Renal cortex interstitium (tissue), 11 donors: ENCODE results near the gene GOLGA8B. TPM values are rescaled to one million over a fixed set of nuclear protein-coding genes. Genes with fewer than 3 reads are reported as not detected.
"Not testable (repeated sequence)": the region's sequence is repeated elsewhere in the genome, so short reads cannot be mapped to it uniquely, and the experiment has no call there.

Experiments
- DNase-seq, 11 donors: peaks; one replicate each; pipeline ENCODE4 v3.0.0-alpha.2; 2013; ENCODE audit warnings: low read depth in 9 of 11, low spot score in 4 of 11; ENCODE audit errors: extremely low read depth in 1 of 11
- polyA plus RNA-seq, 3 donors: library from polyadenylated mRNA; unstranded; fragments of 120-200 nt; gene quantifications; one replicate each; pipeline ENCODE4 v1.2.1, GENCODE V29; 2013; ENCODE audit not compliant: insufficient read length in 3 of 3

GOLGA8B gene
- polyA plus RNA-seq, 3 donors, result 77.9 to 243 (median 136) TPM

- DNase-seq, result not testable (repeated sequence)
Measured at GRCh38 chr15:34575035-34575434, 8.4 kb downstream of the GOLGA8B start.

DNA sequence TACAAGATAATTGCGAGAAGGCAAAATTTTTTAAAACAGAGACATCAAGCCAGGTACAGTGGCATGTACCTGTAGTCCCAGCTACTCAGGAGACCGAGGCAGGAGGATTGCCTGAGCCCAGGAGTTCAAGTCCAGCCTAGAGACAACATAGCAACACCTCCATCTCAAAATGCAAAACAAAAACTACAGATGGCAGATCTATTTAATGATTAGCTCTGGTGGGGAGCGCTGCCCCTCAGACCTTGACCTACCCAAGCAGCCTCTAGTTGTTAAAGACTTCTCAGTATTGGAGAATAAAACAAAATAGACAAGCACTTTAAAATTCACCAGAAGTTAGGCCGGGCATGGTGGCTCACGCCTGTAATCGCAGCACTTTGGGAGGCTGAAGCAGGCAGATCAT lies 10.5 kb downstream of the GOLGA8B start:
- not testable (repeated sequence) for DNase-seq

DNA sequence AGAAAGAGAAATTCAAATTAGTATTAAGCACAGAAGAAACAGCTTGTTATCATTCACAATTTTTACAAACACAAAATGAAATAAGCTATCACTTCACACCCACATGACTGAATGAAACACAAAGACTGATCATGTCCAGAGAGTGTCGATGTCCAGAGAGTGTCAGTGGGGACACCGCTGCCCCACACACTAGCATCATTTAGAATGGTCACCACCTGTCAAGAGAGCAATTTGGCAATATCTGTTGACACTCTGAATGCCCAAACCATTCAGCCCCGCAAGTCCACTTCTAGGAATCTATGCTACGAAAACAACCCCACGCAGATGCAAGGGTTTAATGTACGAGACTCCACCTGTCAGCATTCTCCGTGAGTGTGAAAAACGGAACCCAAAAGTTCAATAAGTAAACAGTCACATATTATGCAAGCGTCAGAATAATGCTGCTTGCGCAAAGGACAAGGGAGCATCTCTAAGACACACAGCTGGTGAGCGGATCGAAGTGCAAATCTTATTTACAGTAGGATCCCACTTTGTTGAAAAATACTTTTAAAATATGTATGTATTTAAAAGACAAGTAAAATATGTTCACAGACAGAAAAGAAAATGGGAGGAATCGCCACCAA lies 11.3 kb downstream of the GOLGA8B start:
- DNase-seq, result not testable (repeated sequence)

DNA sequence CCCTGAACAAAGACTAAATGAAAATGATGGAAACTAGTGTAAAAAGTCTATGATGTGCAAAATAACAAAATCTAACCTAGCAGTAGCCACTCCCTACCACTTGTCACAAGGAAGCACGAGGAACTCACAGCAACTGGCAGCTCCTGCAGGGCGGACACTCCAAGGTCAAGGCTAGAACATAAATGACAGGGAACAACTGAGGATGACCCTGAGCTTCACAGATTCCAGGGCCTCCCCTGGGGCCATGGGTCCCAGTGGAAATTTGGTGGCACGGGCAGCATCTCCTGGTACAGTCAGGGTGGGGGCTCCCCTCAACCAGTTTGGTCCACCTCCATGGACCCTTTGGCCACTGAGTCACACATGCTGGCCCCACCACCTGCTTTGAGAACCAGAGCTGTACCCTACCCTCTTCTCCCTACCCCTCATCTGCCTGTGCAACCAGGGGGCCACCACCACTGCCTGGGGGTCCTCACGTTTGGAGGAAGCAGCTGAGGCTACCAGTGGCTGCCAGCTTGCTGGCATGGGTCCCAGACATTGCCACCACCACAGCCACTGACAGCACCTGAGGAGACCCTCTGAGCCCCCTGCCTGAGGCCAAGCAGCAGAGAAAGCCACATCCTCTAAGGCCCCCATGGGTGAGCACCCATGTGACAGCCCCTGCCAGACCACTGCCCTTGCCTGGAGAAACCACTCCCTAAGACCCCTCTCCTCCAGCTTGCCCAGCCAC lies 13.6 kb downstream of the GOLGA8B start:
- DNase-seq, result not testable (repeated sequence)

DNA sequence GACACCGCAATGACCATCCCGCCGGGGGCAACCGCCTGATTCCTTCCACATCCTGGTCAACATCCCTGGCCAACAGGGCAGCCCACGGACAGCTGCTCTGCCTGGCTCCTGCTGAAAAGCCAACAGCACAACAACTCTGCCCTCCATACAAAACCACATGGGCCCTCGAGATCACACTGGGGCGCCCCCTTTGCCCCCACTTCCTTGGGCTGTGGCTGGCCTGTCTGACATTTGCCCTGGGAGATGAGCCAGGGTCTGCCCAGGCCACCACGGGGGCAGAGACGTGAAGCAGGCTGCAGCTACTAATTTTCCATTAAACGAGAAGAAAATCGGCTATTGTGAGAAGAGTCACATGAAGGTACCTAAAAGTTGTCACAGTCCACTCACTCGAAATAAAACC lies 16.3 kb downstream of the GOLGA8B start:
- DNase-seq, result not testable (repeated sequence)

DNA sequence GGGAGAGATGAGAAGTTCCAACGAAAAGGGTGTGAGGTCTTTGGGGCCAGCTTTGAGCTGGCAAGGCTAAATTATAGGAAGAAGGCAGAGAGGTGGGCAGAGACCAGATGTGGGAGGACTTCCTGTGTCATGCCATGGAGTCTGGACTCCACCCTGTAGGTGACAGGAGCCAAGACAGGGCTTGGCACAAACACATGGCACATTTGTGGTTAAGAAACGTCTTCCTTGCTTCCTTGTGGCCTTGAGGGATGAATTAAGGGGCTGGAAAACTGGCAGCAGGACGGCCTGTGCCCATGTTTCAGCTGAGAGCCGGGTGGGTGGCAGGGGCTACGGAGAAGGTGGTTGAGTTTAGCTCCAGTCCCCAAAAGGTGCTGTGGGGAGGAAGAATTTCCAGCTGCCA lies 18.7 kb downstream of the GOLGA8B start:
- DNase-seq, result not testable (repeated sequence)

- DNase-seq, result not testable (repeated sequence)
Measured at GRCh38 chr15:34560814-34561213, 22.6 kb downstream of the GOLGA8B start.

GRCh38 chr15:34559764-34560163 lies 23.7 kb downstream of the GOLGA8B start:
- DNase-seq, result not testable (repeated sequence)

GRCh38 chr15:34555162-34555561 lies 28.3 kb downstream of the GOLGA8B start:
- DNase-seq, result not testable (repeated sequence)

DNA sequence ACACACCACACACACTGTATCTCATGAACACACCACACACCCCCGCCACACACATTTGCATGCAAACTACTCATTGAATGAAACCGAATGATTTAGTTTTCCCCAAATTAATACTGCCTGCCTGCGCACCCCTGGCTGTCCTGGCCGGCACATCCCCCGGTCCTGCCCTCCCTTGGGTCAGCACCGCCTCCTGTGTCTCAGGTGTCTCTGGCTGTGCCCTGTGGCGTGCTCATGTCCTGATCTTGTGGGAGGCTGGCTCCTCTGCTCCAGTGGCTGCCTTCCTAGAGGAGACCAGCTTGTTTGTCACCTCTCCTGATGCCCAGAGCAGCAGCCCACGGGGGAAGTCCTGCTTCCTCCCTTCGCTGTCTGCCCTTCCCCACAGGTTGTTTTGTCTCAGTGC lies 28.7 kb downstream of the GOLGA8B start:
- DNase-seq, result not testable (repeated sequence)

- DNase-seq, result not testable (repeated sequence)
Measured at GRCh38 chr15:34554126-34554525, 29.3 kb downstream of the GOLGA8B start.

DNA sequence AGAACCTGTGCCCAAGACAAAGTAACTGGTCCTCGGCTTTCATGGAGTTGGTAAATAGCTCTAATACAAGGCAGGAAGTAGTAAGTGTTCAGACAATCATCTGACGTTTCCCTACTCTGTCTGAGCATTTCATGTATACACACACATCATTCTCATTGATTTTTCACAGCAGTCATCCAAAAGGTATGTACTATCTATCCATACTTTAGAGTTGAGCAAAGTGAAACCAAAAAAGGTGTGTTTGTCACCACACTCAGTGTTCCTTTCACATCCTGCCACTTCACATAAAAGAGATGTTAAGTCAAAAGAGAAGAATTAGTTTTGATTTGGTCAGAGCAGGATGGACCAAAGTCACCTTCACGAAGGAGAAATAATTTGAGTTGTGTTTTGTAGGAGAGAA lies 33.3 kb downstream of the GOLGA8B start:
- not testable (repeated sequence) for DNase-seq

GRCh38 chr15:34549381-34549809 lies 34.1 kb downstream of the GOLGA8B start:
- not testable (repeated sequence) for DNase-seq

GRCh38 chr15:34543860-34544649 lies 39.4 kb downstream of the GOLGA8B start:
- DNase-seq, result not testable (repeated sequence)

GRCh38 chr15:34535857-34536256 lies 47.6 kb downstream of the GOLGA8B start:
- DNase-seq, result not testable (repeated sequence)

Other genes with a start within 250 kb of the GOLGA8B start
- gene SLC12A6, start 245.9 kb downstream of the GOLGA8B start, polyA plus RNA-seq, result 10 to 100 TPM; 21.0 to 32.7 (median 25.1) TPM
- 100 to 1,000 TPM; 125 to 152 (median 148) TPM for gene NOP10, start 240.5 kb downstream of the GOLGA8B start, polyA plus RNA-seq
- under 1 TPM; 0.03 to 0.12 (median 0.05) TPM for gene NUTM1, start 240.3 kb downstream of the GOLGA8B start, polyA plus RNA-seq
- 10 to 100 TPM; 36.8 to 44.0 (median 43.6) TPM for gene LPCAT4, start 216.5 kb downstream of the GOLGA8B start, polyA plus RNA-seq
- gene GOLGA8A, start 145.8 kb downstream of the GOLGA8B start, polyA plus RNA-seq, result 100 to 1,000 TPM in 2 of 3 donors, 10 to 100 TPM in 1; 88.4 to 149 (median 102) TPM
- gene GJD2, start 171.3 kb upstream of the GOLGA8B start, polyA plus RNA-seq, result under 1 TPM in 1 of 3 donors, not detected in 2; 0.06 TPM
- 10 to 100 TPM in 1 of 3 donors, 1 to 10 TPM in 1, under 1 TPM in 1; 0.90 to 22.0 (median 1.2) TPM for gene ACTC1, start 211.9 kb upstream of the GOLGA8B start, polyA plus RNA-seq